GM18505 (cell line): Measurements from ENCODE around the gene IARS1.

ENCODE experiments used
- ATAC-seq: cut with Tn5 transposase; IDR thresholded peaks from one replicate; pipeline ENCODE4 v1.9.1; 2021; ENCODE audit not compliant: unreplicated experiment
- POLR2A ChIP-seq: IDR thresholded peaks from 4 replicates; pipeline ENCODE4 v1.6.1; 2011; ENCODE audit warnings: borderline replicate concordance; ENCODE audit not compliant: insufficient read depth, insufficient read length; ENCODE audit errors: extremely low read depth

The IARS1 gene

GRCh38 chr9:92290785-92291429, 2.6 kb downstream of the IARS1 start:
- TF ChIP-seq POLR2A, result no peak

GRCh38 chr9:92289708-92290390, 3.6 kb downstream of the IARS1 start:
- ATAC-seq, result no peak
- no peak for TF ChIP-seq POLR2A

More at GRCh38 chr9:92290785-92291429, 2.6 kb downstream of the IARS1 start:
- ATAC-seq, result no peak

DNA sequence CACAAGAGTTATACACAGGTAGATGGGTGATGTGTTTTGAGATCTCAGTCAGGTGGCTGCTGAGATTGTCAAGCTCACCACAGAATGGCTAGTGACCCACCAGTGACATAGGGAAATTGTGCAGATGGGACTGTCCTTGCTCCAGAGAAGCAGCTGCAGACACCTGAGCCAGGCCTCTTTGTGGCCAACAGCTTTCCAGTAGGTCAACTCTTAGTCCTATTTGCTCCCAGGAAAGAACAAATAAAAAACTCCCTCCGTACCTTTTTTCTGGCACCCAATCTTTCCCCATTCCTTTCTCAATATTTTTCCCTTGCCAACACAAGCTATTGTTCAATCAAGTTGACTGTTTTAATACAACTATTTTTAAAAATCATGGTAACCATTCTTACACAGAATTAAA, 14.2 kb downstream of the IARS1 start:
- no peak for TF ChIP-seq POLR2A
- no peak for ATAC-seq

GRCh38 chr9:92278110-92278509, 15.4 kb downstream of the IARS1 start:
- no peak for ATAC-seq
- no peak for TF ChIP-seq POLR2A

DNA sequence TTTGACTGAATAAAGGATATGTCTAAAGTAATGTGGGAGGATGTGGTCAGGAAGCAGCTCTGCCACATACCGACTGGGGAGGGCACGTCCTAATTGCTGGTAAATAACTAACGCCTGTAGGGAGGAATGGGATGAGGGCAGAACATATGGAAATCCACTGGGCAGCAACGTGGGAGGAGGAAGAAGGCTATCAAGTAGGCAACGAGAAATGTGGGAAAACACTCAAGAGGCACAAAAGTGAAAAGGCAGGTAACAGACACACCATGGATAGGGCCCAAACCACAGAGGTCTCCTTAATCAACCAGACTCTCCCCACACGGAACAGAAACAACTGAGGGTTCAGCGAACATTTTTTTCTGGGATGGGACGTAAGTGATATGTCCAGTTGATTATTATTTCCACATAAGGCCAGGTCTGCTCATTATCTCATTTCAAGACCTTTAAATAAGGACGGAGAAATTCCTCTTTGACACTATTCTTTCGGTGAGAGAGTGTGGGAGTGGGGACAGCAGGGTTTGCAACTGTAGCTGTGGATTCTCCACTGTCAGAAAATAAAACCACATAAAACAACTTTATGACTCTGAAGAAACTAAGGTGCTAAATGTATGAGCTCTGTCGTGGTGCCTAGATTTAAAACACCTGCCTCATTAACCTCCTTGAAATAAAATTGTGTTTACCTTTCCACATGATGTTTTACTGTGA, 17.0 kb downstream of the IARS1 start:
- TF ChIP-seq POLR2A, result no peak
- ATAC-seq, result no peak

DNA sequence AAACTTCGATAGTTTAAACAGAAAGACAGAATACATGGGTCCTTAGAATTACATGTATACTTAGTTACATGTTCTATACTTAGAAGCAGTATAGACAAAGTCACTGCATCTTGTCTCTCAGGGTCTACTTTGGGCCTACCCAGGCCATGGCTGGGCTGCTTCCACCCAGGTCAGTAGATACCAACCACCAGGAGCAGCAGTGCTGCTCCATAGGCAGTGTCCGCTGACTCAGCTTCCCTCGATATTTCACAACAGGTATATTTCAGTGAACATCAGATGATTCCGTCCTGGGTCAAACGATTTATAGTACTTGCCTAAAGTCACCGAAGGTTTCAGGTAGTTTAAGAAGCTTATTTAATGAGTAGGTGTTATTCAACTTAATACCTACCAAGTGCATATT, 18.0 kb downstream of the IARS1 start:
- no peak for TF ChIP-seq POLR2A
- no peak for ATAC-seq

DNA sequence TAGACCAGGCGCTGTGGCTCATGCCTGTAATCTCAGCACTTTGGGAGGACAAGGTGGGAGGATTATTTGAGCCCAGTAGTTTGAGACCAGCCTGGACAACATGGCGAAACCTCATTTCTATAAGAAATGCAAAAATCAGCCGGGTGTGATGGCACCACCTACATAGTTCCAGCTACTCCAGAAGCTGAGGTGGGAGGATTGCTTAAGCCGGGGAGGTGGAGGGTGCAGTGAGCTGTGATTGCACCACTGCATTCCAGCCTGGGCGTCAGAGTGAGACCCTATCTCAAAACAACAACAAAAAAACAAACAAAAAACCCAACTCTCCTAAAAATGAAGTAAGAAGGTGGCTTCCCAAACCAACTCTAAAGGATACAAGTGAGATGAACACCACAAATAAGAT, 23.0 kb downstream of the IARS1 start:
- ATAC-seq, result no peak

DNA sequence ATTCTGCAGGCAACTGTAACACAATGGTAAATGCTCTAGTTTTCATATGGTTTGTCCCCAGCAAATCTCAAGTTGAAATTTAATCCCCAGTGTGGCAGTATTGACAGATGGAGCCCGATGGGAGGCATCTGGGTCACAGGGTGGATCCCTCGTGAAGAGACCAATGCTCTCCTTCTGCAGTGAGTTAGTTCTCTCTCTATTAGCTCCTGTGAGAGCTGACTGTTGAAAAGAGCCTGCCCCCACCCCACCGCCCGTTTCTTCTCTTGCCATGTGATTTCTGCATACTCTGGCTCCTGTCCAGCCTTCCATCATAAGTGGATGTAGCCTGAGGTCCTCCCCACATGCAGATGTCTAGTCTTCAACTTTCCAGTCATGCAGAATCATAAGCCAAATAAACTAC, 27.0 kb downstream of the IARS1 start:
- TF ChIP-seq POLR2A, result no peak
- no peak for ATAC-seq

More for the DNA sequence above, 23.0 kb downstream of the IARS1 start:
- no peak for TF ChIP-seq POLR2A

DNA sequence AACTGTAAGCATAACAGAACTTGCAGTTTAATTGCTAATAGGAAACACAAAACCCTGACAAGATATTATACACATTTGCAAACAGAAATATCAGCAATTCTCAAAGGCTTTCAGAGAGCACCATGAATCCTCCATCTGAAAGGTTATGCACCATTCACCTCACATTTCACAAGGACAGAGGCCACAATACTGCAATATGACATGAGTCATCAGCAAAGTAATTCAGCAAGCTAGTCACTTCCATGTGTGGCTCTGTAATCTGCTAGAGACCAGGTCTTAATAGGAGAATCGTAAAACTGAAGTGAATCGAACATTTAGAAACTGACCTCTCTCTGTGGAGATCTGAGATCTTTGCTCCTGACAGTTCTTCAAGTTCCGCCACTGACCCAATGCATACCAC, 28.3 kb downstream of the IARS1 start:
- no peak for TF ChIP-seq POLR2A
- no peak for ATAC-seq

DNA sequence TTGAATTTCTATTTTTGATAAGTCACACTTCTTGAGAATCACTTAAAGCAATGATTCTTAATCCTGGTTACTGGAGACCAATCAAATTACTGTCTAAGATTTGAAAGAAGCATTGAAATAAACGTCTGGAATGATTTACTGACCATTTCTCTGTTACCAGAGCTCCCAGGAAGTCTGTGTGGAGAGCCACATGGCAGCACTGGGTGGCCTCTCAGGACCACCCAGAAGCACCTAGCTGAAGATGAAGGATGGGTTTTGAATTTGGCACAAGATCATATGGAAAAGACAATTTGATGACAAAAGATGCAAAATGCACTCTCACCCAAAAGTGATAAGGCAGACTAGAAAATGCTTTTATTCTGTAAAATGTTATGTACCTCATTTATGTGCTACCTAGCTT, 30.4 kb downstream of the IARS1 start:
- no peak for ATAC-seq
- no peak for TF ChIP-seq POLR2A

- no peak for ATAC-seq
- no peak for TF ChIP-seq POLR2A
Observed at GRCh38 chr9:92257327-92257726, 36.2 kb downstream of the IARS1 start.

DNA sequence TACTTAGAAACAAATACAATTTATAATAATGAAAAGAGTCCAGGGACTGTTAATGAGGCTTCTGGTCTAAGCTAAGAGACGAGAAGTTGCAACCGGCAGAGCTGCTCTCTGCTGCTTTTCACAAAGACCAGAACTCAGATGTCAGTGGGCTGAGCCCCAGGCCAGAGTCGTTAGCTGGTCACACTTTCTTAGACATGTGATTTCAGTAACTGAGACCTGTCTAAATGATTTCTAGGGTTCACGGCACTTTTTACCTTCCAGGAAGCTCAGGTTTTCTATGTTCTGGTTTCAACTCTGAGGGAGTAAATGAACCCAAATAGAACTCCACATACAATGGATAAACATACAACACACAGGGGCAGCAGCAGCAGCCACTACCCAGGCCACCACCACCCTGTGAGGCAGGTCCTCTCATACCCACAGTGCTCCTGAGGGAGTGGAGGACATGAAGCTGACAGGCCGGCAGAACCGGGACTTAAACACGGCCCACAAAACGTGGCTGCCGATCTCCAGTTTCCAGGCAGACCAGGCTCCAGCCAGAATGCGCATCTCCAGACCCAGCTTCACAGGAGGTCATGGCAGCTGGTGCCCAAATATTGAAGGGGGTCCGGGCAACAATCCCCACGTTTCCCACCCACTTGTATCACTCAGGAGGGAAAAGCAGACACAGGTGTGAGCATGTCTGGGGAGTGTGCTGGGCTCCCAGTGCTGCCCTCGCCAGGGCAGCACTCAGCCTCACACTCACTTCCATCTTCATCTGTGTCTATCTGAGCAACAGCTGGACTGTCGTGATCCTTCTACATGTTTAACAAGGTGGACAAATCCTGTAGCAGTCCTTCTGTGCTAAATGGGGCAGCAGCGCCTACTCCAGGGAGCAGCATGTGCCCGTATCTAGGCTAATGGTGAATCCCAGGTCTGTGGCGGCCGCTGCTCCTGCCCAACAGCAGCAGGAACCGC, 38.8 kb downstream of the IARS1 start:
- no peak for TF ChIP-seq POLR2A
- ATAC-seq, result no peak

GRCh38 chr9:92253656-92254055, 39.8 kb downstream of the IARS1 start:
- no peak for ATAC-seq
- no peak for TF ChIP-seq POLR2A
